Smooth muscle cell (in vitro differentiated cells): ENCODE data around the gene PIERCE2. TPM values are rescaled to one million over a fixed set of nuclear protein-coding genes. Genes with fewer than 3 reads are reported as not detected.

Experiments
- DNase-seq: peaks from one replicate; lab custom pipeline; 2025; ENCODE audit not compliant: unreplicated experiment; lab: John Stamatoyannopoulos, UW
- H2AFZ ChIP-seq: fragments of 200-600 bp; sonication (generic); 2 replicates; pipeline ENCODE4 v1.6.0; 2016; ENCODE audit warnings: antibody characterized with exemption, low read depth, mild to moderate bottlenecking
- H3F3A ChIP-seq: fragments of 200-600 bp; sonication (generic); 2 replicates; pipeline ENCODE4 v1.6.0; 2017; ENCODE audit warnings: antibody characterized with exemption, low read depth
- H3K27ac ChIP-seq: fragments of 200-600 bp; sonication (generic); 2 replicates; pipeline ENCODE4 v1.5.1; 2016; ENCODE audit warnings: low read depth, mild to moderate bottlenecking
- H3K27me3 ChIP-seq: fragments of 200-600 bp; sonication (generic); 2 replicates; pipeline ENCODE4 v1.6.1; 2016; ENCODE audit warnings: low read depth, mild to moderate bottlenecking
- H3K36me3 ChIP-seq: fragments of 200-600 bp; sonication (generic); 2 replicates; pipeline ENCODE4 v1.5.1; 2016; ENCODE audit warnings: low read depth
- H3K4me1 ChIP-seq: fragments of 200-600 bp; sonication (generic); 2 replicates; pipeline ENCODE4 v1.5.1; 2016; ENCODE audit warnings: low read depth
- H3K4me2 ChIP-seq: fragments of 200-600 bp; sonication (generic); 2 replicates; pipeline ENCODE4 v1.6.0; 2016; ENCODE audit warnings: mild to moderate bottlenecking
- H3K4me3 ChIP-seq: fragments of 200-600 bp; sonication (generic); 2 replicates; pipeline ENCODE4 v1.5.1; 2016; ENCODE audit warnings: mild to moderate bottlenecking
- H3K79me2 ChIP-seq: fragments of 200-600 bp; sonication (generic); 2 replicates; pipeline ENCODE4 v1.6.0; 2016; ENCODE audit warnings: low read depth, mild to moderate bottlenecking
- H3K9ac ChIP-seq: fragments of 200-600 bp; sonication (generic); 2 replicates; pipeline ENCODE4 v1.6.0; 2016; ENCODE audit warnings: low read depth
- H3K9me3 ChIP-seq: fragments of 200-600 bp; sonication (generic); replicated peaks from 2 replicates; pipeline ENCODE4 v1.5.1; 2016; ENCODE audit warnings: low read depth
- H4K20me1 ChIP-seq: fragments of 200-600 bp; sonication (generic); 2 replicates; pipeline ENCODE4 v1.6.0; 2016; ENCODE audit warnings: low read depth
- WGBS: methylation state at CpG from one replicate; pipeline ENCODE4 v1.1.7; 2016; ENCODE audit warnings: low lambda C conversion rate; 5-methylcytosine and 5-hydroxymethylcytosine counted together
- polyA plus RNA-seq: library from polyadenylated mRNA; unstranded; fragments of >200 nt; fragmentation: Nextera tagmentation; extraction: Ambion mirVana; gene quantifications from 2 replicates; pipeline ENCODE4 v1.2.1, GENCODE V29; 2016
- total RNA-seq: library from RNA; depleted of rRNA; stranded (reverse); fragments of >200 nt; gene quantifications from 2 replicates; pipeline ENCODE4 v1.2.3, GENCODE V29; 2014
- TF ChIP-seq, protein P1 (sequence below): fragments of 200-600 bp; sonication (generic); IDR thresholded peaks from 2 replicates; pipeline ENCODE4 v1.5.1; 2017; ENCODE audit warnings: borderline replicate concordance, mild to moderate bottlenecking, antibody characterized with exemption; ENCODE audit not compliant: insufficient read depth, poor library complexity, severe bottlenecking

The PIERCE2 gene
- total and polyA plus RNA-seq, 2 experiments from 2014 or later = 11.4 TPM; not detected in 1

DNA sequence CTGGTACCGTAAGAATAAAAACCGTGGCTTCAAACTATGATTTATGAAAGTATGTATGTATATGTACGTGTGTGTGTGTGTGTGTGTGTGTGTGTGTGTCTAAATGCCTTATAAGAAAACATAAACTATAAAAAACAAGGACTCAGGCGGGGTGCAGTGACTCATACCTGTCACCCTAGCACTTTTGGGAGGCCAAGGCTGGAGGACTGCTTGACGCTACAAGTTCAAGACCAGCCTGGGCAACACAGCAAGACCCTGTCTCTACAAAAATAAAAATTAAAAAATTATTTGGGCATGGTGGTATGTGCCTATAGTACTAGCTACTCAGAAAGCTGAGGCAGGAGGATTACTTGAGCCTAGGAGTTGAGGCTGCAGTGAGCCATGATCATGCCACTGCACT lies 29.2 kb upstream of the PIERCE2 start:
- H3K36me3 ChIP-seq = no peaks in the 10 kb centered on the region
- no peaks in the 10 kb centered on the region for H3F3A ChIP-seq
- TF ChIP-seq, protein P1, sequence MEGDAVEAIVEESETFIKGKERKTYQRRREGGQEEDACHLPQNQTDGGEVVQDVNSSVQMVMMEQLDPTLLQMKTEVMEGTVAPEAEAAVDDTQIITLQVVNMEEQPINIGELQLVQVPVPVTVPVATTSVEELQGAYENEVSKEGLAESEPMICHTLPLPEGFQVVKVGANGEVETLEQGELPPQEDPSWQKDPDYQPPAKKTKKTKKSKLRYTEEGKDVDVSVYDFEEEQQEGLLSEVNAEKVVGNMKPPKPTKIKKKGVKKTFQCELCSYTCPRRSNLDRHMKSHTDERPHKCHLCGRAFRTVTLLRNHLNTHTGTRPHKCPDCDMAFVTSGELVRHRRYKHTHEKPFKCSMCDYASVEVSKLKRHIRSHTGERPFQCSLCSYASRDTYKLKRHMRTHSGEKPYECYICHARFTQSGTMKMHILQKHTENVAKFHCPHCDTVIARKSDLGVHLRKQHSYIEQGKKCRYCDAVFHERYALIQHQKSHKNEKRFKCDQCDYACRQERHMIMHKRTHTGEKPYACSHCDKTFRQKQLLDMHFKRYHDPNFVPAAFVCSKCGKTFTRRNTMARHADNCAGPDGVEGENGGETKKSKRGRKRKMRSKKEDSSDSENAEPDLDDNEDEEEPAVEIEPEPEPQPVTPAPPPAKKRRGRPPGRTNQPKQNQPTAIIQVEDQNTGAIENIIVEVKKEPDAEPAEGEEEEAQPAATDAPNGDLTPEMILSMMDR = no peak
- H3K4me2 ChIP-seq = no peak overlapping the region
- H3K9me3 ChIP-seq = no peaks in the 10 kb centered on the region
- H3K4me1 ChIP-seq = no peaks in the 10 kb centered on the region
- no peak overlapping the region for H3K4me3 ChIP-seq
- no peak for DNase-seq
- no peak overlapping the region for H2AFZ ChIP-seq
- no peaks in the 10 kb centered on the region for H3K79me2 ChIP-seq
- no peak overlapping the region for H3K9ac ChIP-seq
- no peaks in the 10 kb centered on the region for H3K27me3 ChIP-seq
- no peaks in the 10 kb centered on the region for H4K20me1 ChIP-seq
- WGBS = 93% methylated on average over 5 of the region's 5 CpGs
- H3K27ac ChIP-seq = no peak overlapping the region

DNA sequence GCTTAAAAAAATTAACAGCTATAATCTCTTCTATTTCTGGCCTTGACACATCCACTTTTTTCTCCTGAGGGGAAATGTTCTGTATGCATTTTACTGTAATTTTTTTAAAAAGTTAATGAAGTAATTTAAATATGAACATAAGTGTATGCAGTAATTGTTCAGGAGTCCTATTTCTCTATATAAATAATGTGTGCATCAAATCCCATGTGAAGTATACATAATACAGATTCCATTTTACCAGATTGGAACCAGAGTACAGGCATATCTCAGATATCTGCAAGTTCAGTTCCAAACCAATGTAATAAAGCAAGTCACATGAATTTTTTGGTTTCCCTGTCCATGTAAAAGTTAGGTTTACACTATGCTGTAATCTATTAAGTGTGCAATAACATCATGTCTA lies 26.7 kb upstream of the PIERCE2 start:
- H3K27me3 ChIP-seq = no peaks in the 10 kb centered on the region
- no peaks in the 10 kb centered on the region for H3K36me3 ChIP-seq
- H3K27ac ChIP-seq = no peak overlapping the region
- no peaks in the 10 kb centered on the region for H3K4me1 ChIP-seq
- TF ChIP-seq, protein P1 = no peak
- no peaks in the 10 kb centered on the region for H3F3A ChIP-seq
- no peaks in the 10 kb centered on the region for H3K9me3 ChIP-seq
- H3K79me2 ChIP-seq = no peaks in the 10 kb centered on the region
- no peak overlapping the region for H3K4me3 ChIP-seq
- no peak overlapping the region for H3K9ac ChIP-seq
- DNase-seq = no peak
- H3K4me2 ChIP-seq = no peak overlapping the region
- H2AFZ ChIP-seq = no peak overlapping the region
- no peaks in the 10 kb centered on the region for H4K20me1 ChIP-seq

DNA sequence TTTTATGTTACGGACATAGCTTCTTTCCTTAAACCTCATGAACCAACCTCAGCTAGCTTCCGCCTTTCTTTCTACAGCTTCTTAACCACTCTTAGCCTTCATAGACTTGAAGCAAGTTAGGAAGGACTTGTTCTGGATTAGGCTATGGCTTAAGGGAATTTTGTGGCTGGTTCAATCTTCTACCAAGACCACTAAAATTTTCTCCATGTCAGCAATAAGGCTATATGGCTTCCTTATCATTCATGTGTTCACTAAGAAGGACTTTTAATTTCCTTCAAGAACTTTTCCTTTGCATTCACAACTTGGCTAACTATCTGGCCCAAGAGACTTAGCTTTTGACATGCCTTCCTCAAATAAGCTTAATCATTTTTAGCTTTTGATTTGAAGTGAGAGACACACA lies 24.6 kb upstream of the PIERCE2 start:
- no peak overlapping the region for H3K9ac ChIP-seq
- no peak overlapping the region for H3K4me3 ChIP-seq
- H3F3A ChIP-seq = no peaks in the 10 kb centered on the region
- H3K36me3 ChIP-seq = no peaks in the 10 kb centered on the region
- H3K27me3 ChIP-seq = no peaks in the 10 kb centered on the region
- H3K9me3 ChIP-seq = no peaks in the 10 kb centered on the region
- 98% methylated on average over 2 of the region's 2 CpGs for WGBS
- H4K20me1 ChIP-seq = no peaks in the 10 kb centered on the region
- TF ChIP-seq, protein P1 = no peak
- H3K4me2 ChIP-seq = no peak overlapping the region
- H3K4me1 ChIP-seq = no peaks in the 10 kb centered on the region
- H2AFZ ChIP-seq = no peak overlapping the region
- DNase-seq = no peak
- no peaks in the 10 kb centered on the region for H3K79me2 ChIP-seq
- no peak overlapping the region for H3K27ac ChIP-seq

- H3K4me2 ChIP-seq = no peak overlapping the region
- no peak overlapping the region for H3K27ac ChIP-seq
- H4K20me1 ChIP-seq = no peaks in the 10 kb centered on the region
- H2AFZ ChIP-seq = no peak overlapping the region
- H3K4me3 ChIP-seq = no peak overlapping the region
- H3K9ac ChIP-seq = no peak overlapping the region
- H3K79me2 ChIP-seq = no peaks in the 10 kb centered on the region
- H3K36me3 ChIP-seq = no peaks in the 10 kb centered on the region
- no peak for DNase-seq
- H3K9me3 ChIP-seq = no peaks in the 10 kb centered on the region
- TF ChIP-seq, protein P1 = no peak
- no peaks in the 10 kb centered on the region for H3K4me1 ChIP-seq
- no peaks in the 10 kb centered on the region for H3K27me3 ChIP-seq
- no peaks in the 10 kb centered on the region for H3F3A ChIP-seq
Measured at GRCh38 chr15:55387027-55387426, 21.3 kb upstream of the PIERCE2 start.
